NCI-H1436 treated with DMSO at 0.1 percent for 48 hours (cell line): ENCODE results near the gene VPS54.
"Not testable (repeated sequence)": the region's sequence is repeated elsewhere in the genome, so short reads cannot be mapped to it uniquely, and the experiment has no call there.

Experiments used
- DNase-seq: peaks from one replicate; lab custom pipeline; 2025; lab: John Stamatoyannopoulos, UW

The VPS54 gene

DNA sequence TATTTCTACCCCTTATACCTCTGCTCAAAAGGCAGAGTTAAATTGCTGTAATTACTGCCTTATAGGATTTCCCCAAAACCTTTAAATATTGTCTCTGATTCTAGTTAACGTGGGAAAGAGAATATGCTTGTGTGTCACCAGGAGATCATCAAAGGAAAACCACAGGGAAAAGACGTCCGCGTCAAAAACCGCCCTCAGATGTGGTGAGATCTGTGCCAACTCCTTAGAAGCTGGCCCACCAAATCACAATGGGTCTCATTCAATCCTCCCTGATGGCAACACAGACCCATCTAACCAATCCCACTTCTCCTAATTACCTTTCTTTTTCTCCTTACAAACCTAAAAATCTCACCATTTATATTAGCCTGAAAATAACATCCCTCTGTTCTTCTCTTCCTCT lies 25.4 kb downstream of the VPS54 start:
- DNase-seq: no peak

DNA sequence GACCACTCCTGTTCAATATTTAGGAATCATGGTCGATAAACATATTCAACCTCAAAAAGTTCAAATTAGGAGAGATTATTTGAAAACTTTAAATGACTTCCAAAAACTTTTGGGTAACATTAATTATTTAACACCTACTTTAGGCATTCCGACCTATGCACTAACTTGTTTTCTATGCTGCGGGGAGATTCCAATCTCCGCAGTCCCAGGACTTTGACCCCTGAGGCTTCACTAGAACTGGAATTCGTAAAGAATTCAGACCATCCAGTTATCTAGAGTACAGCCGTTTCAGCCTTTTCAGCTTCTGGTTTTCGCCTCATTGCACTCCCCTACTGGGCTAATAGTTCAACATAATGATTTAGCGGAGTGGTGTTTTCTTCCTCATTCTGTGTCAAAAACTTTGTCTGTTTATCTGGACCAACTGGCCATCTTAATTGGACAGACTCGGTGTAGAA lies 26.1 kb downstream of the VPS54 start:
- not testable (repeated sequence) for DNase-seq

DNA sequence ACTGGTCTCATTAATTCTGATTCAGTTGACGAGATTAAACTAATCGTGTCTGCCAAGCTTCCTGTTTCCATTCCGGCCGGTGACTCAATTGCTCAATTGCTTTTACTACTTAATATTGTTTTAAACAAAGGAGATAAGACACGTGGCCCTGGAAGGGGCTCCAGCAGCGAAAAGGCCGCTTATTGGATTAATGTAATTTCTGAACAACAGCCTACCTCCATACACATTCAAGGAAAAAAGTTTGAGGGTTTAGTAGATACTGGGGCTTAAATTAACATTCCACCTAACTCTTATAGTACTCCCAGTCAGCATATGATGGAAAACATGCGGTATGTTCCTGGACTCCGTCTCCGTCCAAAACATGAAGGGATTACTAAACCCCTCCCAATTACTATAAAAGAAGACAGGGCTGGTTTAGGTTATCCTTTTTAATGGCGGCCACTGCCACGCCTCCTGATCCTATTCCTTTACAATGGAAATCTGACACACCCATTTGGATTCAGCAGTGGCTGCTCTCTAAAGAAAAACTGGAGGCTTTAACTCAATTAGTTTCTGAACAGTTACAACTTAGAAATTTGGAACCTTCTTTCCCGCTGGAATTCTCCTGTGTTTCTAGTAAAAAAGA lies 27.1 kb downstream of the VPS54 start:
- DNase-seq: no peak

- not testable (repeated sequence) for DNase-seq
These were observed 27.8 kb downstream of the VPS54 start for GRCh38 chr2:63991173-63991999.

- DNase-seq: no peak
These were observed 29.2 kb downstream of the VPS54 start for GRCh38 chr2:63990072-63990471.

- DNase-seq: not testable (repeated sequence)
These were observed 30.3 kb downstream of the VPS54 start for GRCh38 chr2:63988842-63989436.

- no peak for DNase-seq
These were observed 34.4 kb downstream of the VPS54 start for GRCh38 chr2:63984606-63985359.

DNA sequence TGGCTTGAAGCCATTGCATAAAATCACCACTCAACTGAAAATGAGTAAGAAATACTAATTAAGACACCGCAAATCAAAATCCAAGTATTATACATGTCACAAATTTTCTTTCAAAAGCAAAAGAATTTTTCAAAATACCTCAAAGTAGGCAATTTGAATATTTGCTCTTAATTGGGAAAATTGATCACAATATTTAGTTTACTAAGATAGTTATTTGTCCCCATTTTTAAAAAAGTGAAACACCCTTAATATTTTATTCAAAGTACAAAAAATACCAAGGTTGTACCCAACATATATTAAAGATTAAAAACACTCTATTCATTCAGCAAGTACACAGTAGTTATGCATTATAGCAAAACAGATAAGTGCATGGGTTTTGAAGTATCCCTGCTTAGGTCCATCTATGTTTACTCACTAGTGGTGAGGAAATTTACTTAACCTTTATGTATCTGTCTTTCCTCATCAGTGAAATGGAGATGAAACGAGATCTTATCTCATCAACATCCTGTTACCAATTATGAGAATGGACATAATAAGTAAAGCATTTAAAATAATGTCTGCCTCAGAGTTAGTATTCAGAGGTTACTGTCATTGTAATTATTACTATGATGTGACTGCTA lies 35.1 kb downstream of the VPS54 start:
- DNase-seq: no peak

GRCh38 chr2:63982335-63982734 lies 36.9 kb downstream of the VPS54 start:
- no peak for DNase-seq

DNA sequence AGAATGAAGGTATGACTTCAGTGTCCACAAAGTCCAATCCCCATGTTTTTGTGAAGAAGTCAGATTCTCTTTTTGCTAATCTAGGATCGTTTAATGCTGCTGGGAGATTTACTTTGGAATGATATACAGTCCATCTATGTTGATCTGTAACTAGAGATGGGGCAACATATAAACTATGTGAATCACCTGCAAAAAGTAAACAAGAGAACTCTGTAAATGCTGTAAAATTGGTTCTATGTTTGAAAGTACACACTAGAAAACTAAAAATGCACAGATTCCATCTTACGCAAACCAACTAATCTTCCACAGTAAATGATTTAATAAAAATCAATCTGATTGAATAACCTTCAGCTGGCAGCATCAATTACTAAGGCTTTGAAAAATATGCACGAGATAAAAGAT lies 37.5 kb downstream of the VPS54 start:
- DNase-seq: no peak

DNA sequence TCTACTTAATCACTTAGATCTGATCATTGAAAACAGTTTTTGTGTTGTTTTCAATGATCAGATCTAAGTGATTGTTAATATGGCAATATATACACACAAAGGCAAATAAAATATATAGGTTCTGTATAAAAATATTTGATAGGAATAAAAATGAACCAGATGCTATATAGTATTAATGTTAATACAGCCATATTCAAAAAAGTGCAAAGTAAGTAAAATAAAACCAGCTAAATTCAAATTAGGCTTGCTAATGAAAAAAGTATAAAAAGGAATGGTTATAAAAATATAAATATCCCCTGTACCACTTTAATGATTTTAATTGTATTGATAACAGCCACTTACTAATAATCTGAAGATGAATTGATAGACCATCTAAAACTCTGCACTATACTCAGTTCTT lies 38.4 kb downstream of the VPS54 start:
- DNase-seq: no peak

- DNase-seq: no peak
These were observed 41.3 kb downstream of the VPS54 start for GRCh38 chr2:63977904-63978303.

DNA sequence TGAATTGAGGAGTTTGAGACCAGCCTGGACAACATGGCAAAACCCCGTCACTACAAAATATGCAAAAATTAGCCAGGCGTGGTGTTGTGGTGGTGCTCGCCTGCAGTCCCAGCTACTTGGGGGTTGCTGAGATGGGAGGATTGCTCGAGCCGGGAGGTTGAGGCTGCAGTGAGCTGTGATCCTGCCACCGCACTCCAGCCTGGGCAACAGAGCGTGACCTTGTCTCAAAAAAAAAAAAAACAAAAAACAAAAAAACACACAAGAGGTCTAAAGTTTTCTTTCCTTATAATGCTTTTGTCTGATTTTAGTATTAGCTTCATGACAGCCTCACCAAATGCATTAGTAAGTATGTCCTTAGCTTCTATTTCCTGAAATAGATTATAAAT lies 43.1 kb downstream of the VPS54 start:
- no peak for DNase-seq

DNA sequence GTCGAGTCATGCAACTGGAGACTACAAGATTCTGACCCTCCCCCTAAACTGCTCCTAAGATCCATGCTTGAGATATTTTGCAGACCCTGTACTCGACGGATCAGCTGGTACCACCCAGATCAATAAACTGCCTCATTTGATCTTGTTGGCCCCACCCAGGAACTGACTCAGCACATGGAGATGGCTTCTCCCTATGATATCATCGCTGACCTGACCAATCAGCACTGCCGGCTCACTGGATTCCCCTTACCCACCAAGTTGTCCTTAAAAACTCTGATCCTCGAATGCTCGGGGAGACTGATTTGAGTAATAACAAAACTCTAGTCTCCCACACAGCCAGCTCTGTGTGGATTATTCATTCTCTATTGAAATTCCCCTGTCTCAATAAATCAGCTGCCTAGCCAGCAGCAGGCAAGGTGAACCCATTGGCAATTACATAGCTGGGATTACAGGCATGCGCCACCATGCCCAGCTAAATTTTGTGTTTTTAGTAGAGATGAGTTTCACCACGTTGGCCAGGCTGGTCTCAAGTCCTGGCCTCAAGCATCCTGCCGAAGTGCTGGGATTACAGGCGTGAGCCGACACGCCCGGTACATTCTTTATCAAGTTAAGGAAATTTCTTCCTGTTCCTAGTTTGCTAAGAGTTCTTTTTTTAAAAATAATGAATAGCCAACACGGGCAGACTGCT lies 43.6 kb downstream of the VPS54 start:
- DNase-seq: no peak

- not testable (repeated sequence) for DNase-seq
These were observed 44.2 kb downstream of the VPS54 start for GRCh38 chr2:63975036-63975435.

- no peak for DNase-seq
These were observed 57.0 kb downstream of the VPS54 start for GRCh38 chr2:63962186-63962585.

- DNase-seq: no peak
These were observed 68.8 kb downstream of the VPS54 start for GRCh38 chr2:63950414-63950813.

DNA sequence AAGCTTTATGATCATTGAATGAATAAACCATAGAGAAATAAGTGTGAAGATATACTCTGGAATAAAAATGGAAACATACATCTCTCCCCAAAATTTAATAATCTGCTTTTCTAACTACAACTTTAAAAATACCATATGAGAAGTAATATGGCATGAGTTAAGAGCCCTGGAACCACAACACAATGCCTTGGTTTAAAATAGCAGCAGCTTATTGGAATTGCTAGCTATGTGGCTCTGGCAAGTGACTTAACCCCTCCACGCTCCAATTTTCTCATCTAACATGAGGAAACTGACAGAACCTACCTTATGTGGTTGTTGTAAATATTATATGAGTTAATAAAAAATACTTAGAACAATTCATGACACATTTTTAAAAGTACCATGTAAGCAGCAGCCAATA lies 76.4 kb downstream of the VPS54 start:
- DNase-seq: no peak

DNA sequence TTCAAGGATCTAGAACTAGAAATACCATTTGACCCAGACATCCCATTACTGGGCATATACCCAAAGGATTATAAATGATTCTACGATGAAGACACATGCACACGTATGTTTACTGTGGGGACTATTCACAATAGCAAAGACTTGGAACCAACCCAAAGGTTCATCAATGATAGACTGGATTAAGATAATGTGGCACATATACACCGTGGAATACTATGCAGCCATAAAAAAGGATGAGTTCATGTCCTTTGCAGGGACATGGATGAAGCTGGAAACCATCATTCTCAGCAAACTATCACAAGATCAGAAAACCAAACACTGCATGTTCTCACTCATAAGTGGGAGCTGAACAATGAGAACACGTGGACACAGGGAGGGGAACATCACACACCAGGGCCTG lies 87.1 kb downstream of the VPS54 start:
- DNase-seq: not testable (repeated sequence)

- no peak for DNase-seq
These were observed 92.4 kb downstream of the VPS54 start for GRCh38 chr2:63926815-63927214.

DNA sequence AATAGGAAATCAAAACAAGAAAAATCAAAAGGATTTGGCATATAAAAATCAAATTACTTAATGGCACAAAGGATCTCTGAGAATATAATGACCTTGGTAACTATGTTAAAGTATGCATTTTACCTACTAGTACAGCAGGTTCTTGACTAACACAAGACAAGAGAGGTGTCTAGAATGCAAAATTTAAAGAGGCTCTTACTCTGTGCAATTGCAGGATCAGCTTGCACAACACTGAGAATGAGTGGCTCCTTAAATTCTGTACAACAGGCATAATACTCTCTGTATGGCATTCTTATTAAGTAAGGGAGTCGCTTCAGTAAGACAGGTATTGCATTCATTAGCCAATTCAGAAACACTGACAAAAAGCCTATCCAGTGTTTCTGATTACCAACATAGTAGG lies 104.9 kb downstream of the VPS54 start:
- DNase-seq: no peak
